GM12878 (cell line): ENCODE results near the gene ESRRB. TPM values are rescaled to one million over a fixed set of nuclear protein-coding genes. Genes with fewer than 3 reads are reported as not detected.

Experiments used
- ATAC-seq: fragments of 200-7000 bp; cut with Tn5 transposase; 3 replicates; pipeline ENCODE4 v1.9.1; 2020; ENCODE audit warnings: mild to moderate bottlenecking, moderate library complexity
- BruUV-seq: library from RNA; stranded (reverse); fragments of 400-500 nt; replicated peaks from 2 replicates; lab custom pipeline; 2021; lab: Mats Ljungman, UMichigan
- CTCF ChIA-PET: fragments of 300-600 bp; sonication (Branson Sonifier 250); formaldehyde crosslinking; extraction: SDS; loops from one replicate; lab custom pipeline; 2021; ENCODE audit warnings: inconsistent platforms; lab: Yijun Ruan, JAX
- POLR2A ChIA-PET: fragments of 350-600 bp; formaldehyde crosslinking; extraction: SDS; loops from one replicate; lab custom pipeline; 2021; ENCODE audit warnings: inconsistent platforms; lab: Charles Lee
- RAD21 ChIA-PET: fragments of 300-600 bp; sonication (Branson Sonifier 250); formaldehyde crosslinking; loops from one replicate; lab custom pipeline; 2023; ENCODE audit warnings: antibody characterized with exemption; ENCODE audit not compliant: unreplicated experiment; lab: Charles Lee
- SMC1A ChIA-PET: fragments of 300-600 bp; sonication (Branson Sonifier 250); formaldehyde crosslinking; loops from one replicate; lab custom pipeline; 2023; ENCODE audit not compliant: unreplicated experiment, uncharacterized antibody; lab: Charles Lee
- DNase-seq: peaks from one replicate; pipeline ENCODE4 v3.0.0-alpha.2; 2011; ENCODE audit warnings: low read depth, low spot score
- FAIRE-seq: peaks from 3 replicates; lab custom pipeline; 2011; peaks lifted over from hg19 to GRCh38; lab: Jason Lieb, UNC
- H2AFZ ChIP-seq: 2 replicates; pipeline ENCODE4 v1.6.0; 2011; ENCODE audit warnings: low read depth, low read length, control low read depth; ENCODE audit not compliant: control insufficient read depth
- H3K27ac ChIP-seq: 2 replicates; pipeline ENCODE4 v1.5.1; 2011; ENCODE audit warnings: control low read depth; ENCODE audit not compliant: control insufficient read depth, insufficient read depth
- H3K27me3 ChIP-seq, 2 experiments: replicated peaks in 1 of 2; 2 replicates each; pipeline versions ENCODE4 v1.6.0 to v1.6.1; 2011; ENCODE audit warnings: low read length in 1 of 2; ENCODE audit not compliant: control insufficient read depth in 2 of 2, insufficient read depth in 2 of 2
- H3K36me3 ChIP-seq, 2 experiments: 2 replicates each; pipeline ENCODE4 v1.5.1; 2011; ENCODE audit warnings: low read length in 1 of 2; ENCODE audit not compliant: control insufficient read depth in 2 of 2, insufficient read depth in 2 of 2
- H3K4me1 ChIP-seq: 2 replicates; pipeline ENCODE4 v1.6.1; 2011; ENCODE audit warnings: mild to moderate bottlenecking, low read length, moderate library complexity, mixed read lengths; ENCODE audit not compliant: control insufficient read depth, insufficient read depth
- H3K4me2 ChIP-seq: 2 replicates; pipeline ENCODE4 v1.6.0; 2011; ENCODE audit warnings: control low read depth; ENCODE audit not compliant: control insufficient read depth, insufficient read depth
- H3K4me3 ChIP-seq: fragments of 200-600 bp; sonication (generic); 2 replicates; pipeline ENCODE4 v1.5.1; 2016
- H3K79me2 ChIP-seq: 2 replicates; pipeline ENCODE4 v1.6.0; 2011; ENCODE audit warnings: low read length; ENCODE audit not compliant: control insufficient read depth, insufficient read depth
- H3K9ac ChIP-seq: 2 replicates; pipeline ENCODE4 v1.8.0; 2011; ENCODE audit warnings: low read length, control low read depth, mixed read lengths; ENCODE audit not compliant: control insufficient read depth, insufficient read depth
- H3K9me3 ChIP-seq: replicated peaks from 3 replicates; pipeline ENCODE4 v1.5.1; 2011; ENCODE audit warnings: mild to moderate bottlenecking, low read length; ENCODE audit not compliant: control insufficient read depth, insufficient read depth
- H4K20me1 ChIP-seq: 2 replicates; pipeline ENCODE4 v1.6.0; 2011; ENCODE audit not compliant: control insufficient read depth, insufficient read depth
- E2F4 ChIP-seq: IDR thresholded peaks from 2 replicates; pipeline ENCODE4 v1.6.1; 2012; ENCODE audit warnings: low read depth, low read length, improper control_type of control experiment
- ELK1 ChIP-seq: IDR thresholded peaks from 2 replicates; pipeline ENCODE4 v1.6.1; 2012; ENCODE audit warnings: low read depth, low read length, improper control_type of control experiment
- ESRRA ChIP-seq: IDR thresholded peaks from 2 replicates; pipeline ENCODE4 v1.6.1; 2012; ENCODE audit warnings: mild to moderate bottlenecking, low read length, improper control_type of control experiment
- HDGF ChIP-seq: fragments of 450-650 bp; IDR thresholded peaks from 2 replicates; pipeline ENCODE4 v1.6.1; 2016; ENCODE audit warnings: antibody characterized with exemption
- IRF5 ChIP-seq: fragments of 450-650 bp; IDR thresholded peaks from 2 replicates; pipeline ENCODE4 v1.6.1; 2017; ENCODE audit warnings: borderline replicate concordance
- KLF5 ChIP-seq: fragments of 450-650 bp; IDR thresholded peaks from 2 replicates; pipeline ENCODE4 v1.6.1; 2014; ENCODE audit warnings: mild to moderate bottlenecking; ENCODE audit not compliant: partially characterized antibody
- NR2C2 ChIP-seq: IDR thresholded peaks from 2 replicates; pipeline ENCODE4 v1.6.1; 2011; ENCODE audit warnings: borderline replicate concordance, low read depth; ENCODE audit not compliant: control insufficient read depth, insufficient read length
- TCF3 ChIP-seq: IDR thresholded peaks from 2 replicates; pipeline ENCODE4 v1.6.1; 2012; ENCODE audit warnings: low read depth, mild to moderate bottlenecking, low read length, borderline replicate concordance; ENCODE audit not compliant: insufficient read depth
- WGBS: methylation state at CpG from one replicate; pipeline ENCODE4 v1.1.6; 2016; ENCODE audit warnings: low lambda C conversion rate; ENCODE audit not compliant: insufficient replicate concordance, insufficient coverage; ENCODE audit errors: missing lambda C conversion rate; 5-methylcytosine and 5-hydroxymethylcytosine counted together
- in situ Hi-C: fragments of 300-500 bp; cut with MboI; formaldehyde crosslinking; loops from 9 replicates; pipeline ENCODE4 v1.14.3; 2018; ENCODE audit warnings: mixed read lengths
- intact Hi-C: fragments of 100-400 bp; cut with micrococcal nuclease; formaldehyde crosslinking; loops from one replicate; pipeline ENCODE4 v1.14.2; 2022; ENCODE audit not compliant: unreplicated experiment
- polyA plus RNA-seq, 11 experiments: library from polyadenylated mRNA; depleted of rRNA in 4 of 11; unstranded in 6 of 11; stranded (reverse) in 5 of 11; fragments of >200 nt; fragmentation: Nextera tagmentation in 4 of 11; fragmentation: Illumina TruSeq in 1 of 11; extraction: Ambion mirVana in 4 of 11; extraction: Trizol in 1 of 11; gene quantifications; 1 replicate in 1 of 11; 2 replicates in 10 of 11; pipeline versions ENCODE4 v1.2.1 to v1.2.3, GENCODE V29; 2011 to 2016; ENCODE audit warnings: inconsistent platforms in 2 of 11, missing spikeins in 2 of 11, low read depth in 1 of 11
- total RNA-seq, 4 experiments: library from RNA; depleted of rRNA in 3 of 4; stranded (reverse); fragments of >200 nt in 3 of 4; fragmentation: Illumina TruSeq in 1 of 4; extraction: Trizol in 1 of 4; gene quantifications; 2 replicates each; pipeline versions ENCODE4 v1.2.1 to v1.2.3, GENCODE V29; 2013 to 2021

The ESRRB gene
- total and polyA plus RNA-seq, 10 of the 15 experiments (the other 5 are each of a cell fraction or from before 2014, with no cell fraction given) = 0.03 to 0.73 (median 0.11) TPM; not detected in 6

- no TSS peak for BruUV-seq
- POLR2A ChIA-PET = no interaction called here
- no peak for ATAC-seq
Observed at GRCh38 chr14:76371066-76371465, 4.9 kb upstream of the ESRRB start.

More at GRCh38 chr14:76371066-76371465, 4.9 kb upstream of the ESRRB start:
- H3K9me3 ChIP-seq = no peaks in the 10 kb centered on the region
- no peaks in the 10 kb centered on the region for H3K36me3 ChIP-seq
- no peak overlapping the region for H3K4me3 ChIP-seq
- TF ChIP-seq IRF5 (no peak), E2F4 (no peak), ELK1 (no peak), TCF3 (no peak), NR2C2 (no peak), ESRRA (no peak), KLF5 (no peak), HDGF (no peak)
- ChIA-PET RAD21 (no interaction called here), CTCF (interaction anchor here (1.0 kb wide), 1 partner anchor 322 kb away, joined by 3 read pairs; no protein-coding TSS in a partner anchor), SMC1A (interaction anchor here (1.1 to 1.6 kb wide), 2 partner anchors 16 to 20 kb away, joined by 3 to 4 read pairs; no protein-coding TSS in a partner anchor)
- H4K20me1 ChIP-seq = no peaks in the 10 kb centered on the region
- no peak overlapping the region for H2AFZ ChIP-seq
- no peak for DNase-seq
- no peaks in the 10 kb centered on the region for H3K79me2 ChIP-seq
- in situ Hi-C loops (no loop called here), intact Hi-C loops (no loop called here)
- peaks cover 2 to 8% of the 10 kb centered on the region in 2 experiments for H3K27me3 ChIP-seq
- 58% methylated on average over 6 of the region's 7 CpGs for WGBS
- no peak overlapping the region for H3K27ac ChIP-seq
- no peak for FAIRE-seq
- H3K9ac ChIP-seq = no peak overlapping the region
- H3K4me2 ChIP-seq = no peak overlapping the region
- H3K4me1 ChIP-seq = no peaks in the 10 kb centered on the region
